Hepatocyte (in vitro differentiated cells): ENCODE measurements around the gene MRPL21.

ENCODE experiments used
- CTCF ChIP-seq: fragments of 200-600 bp; sonication (generic); IDR thresholded peaks from 2 replicates; pipeline ENCODE4 v1.5.1; 2016; ENCODE audit warnings: antibody characterized with exemption, mild to moderate bottlenecking; ENCODE audit not compliant: poor library complexity
- EZH2 ChIP-seq: fragments of 200-600 bp; sonication (generic); IDR thresholded peaks from 2 replicates; pipeline ENCODE4 v1.6.1; 2016; ENCODE audit warnings: antibody characterized with exemption, mild to moderate bottlenecking, borderline replicate concordance

- no peak for TF ChIP-seq CTCF
- TF ChIP-seq EZH2: no peak
These were observed 55.2 kb downstream of the MRPL21 start for GRCh38 chr11:68848429-68848828.
